HCT116 (cell line): ENCODE measurements around the gene CERS4. TPM values are rescaled to one million over a fixed set of nuclear protein-coding genes. Genes with fewer than 3 reads are reported as not detected.

ENCODE experiments used
- ATAC-seq: fragments of 200-7000 bp; cut with Tn5 transposase; 2 replicates; pipeline ENCODE4 v1.9.1; 2020; ENCODE audit warnings: mild to moderate bottlenecking, moderate library complexity
- BruUV-seq: library from RNA; stranded (reverse); fragments of 400-500 nt; replicated peaks from 2 replicates; lab custom pipeline; 2021; lab: Mats Ljungman, UMichigan
- CTCF ChIA-PET: fragments of 300-600 bp; sonication (Branson Sonifier 250); formaldehyde crosslinking; loops from one replicate; lab custom pipeline; 2021; ENCODE audit warnings: antibody characterized with exemption; lab: Charles Lee
- POLR2A ChIA-PET: fragments of 300-600, 350-600 bp; sonication (Branson Sonifier 250); formaldehyde crosslinking; loops from one replicate; lab custom pipeline; 2021; ENCODE audit warnings: antibody characterized with exemption; lab: Charles Lee
- RAD21 ChIA-PET, 2 experiments: fragments of 300-600 bp; sonication (Branson Sonifier 250); formaldehyde crosslinking; loops; one replicate each; lab custom pipeline; 2023; ENCODE audit warnings: low total read pairs in 2 of 2; ENCODE audit not compliant: uncharacterized antibody in 2 of 2, unreplicated experiment in 2 of 2, low non-redundant PET in 1 of 2; lab: Charles Lee
- DNase-seq: peaks from one replicate; pipeline ENCODE4 v3.0.0-alpha.2; 2010; ENCODE audit warnings: low read depth, low spot score
- H2AFZ ChIP-seq: fragments of 200-600 bp; shearing (Covaris generic), sonication (generic); 2 replicates; pipeline ENCODE4 v1.6.1; 2017; ENCODE audit warnings: low read depth, mixed run types, mixed read lengths, antibody characterized with exemption, low read length; ENCODE audit not compliant: poor library complexity, severe bottlenecking
- H3K27ac ChIP-seq: 2 replicates; pipeline ENCODE4 v1.5.1; 2012; ENCODE audit warnings: low read depth, low read length
- H3K27me3 ChIP-seq: fragments of 200-600 bp; sonication (generic); 2 replicates; pipeline ENCODE4 v1.6.1; 2016; ENCODE audit warnings: mixed run types, low read length, mixed read lengths; ENCODE audit not compliant: insufficient read depth
- H3K36me3 ChIP-seq, 2 experiments: fragments of 200-500 bp in 1 of 2; fragments of 200-600 bp in 1 of 2; sonication (Bioruptor generic) in 1 of 2; sonication (generic) in 1 of 2; 2 replicates each; pipeline versions ENCODE4 v1.5.1 to v1.6.1; 2014 to 2016; ENCODE audit warnings: low read length in 2 of 2, inconsistent platforms in 1 of 2, mixed read lengths in 1 of 2, mixed run types in 1 of 2; ENCODE audit not compliant: insufficient read depth in 2 of 2, control insufficient read depth in 1 of 2
- H3K4me1 ChIP-seq, 2 experiments: fragments of 200-600 bp in 1 of 2; sonication (generic) in 1 of 2; 2 replicates each; pipeline versions ENCODE4 v1.5.1 to v1.6.1; 2012 to 2017; ENCODE audit warnings: low read length in 2 of 2, inconsistent platforms in 1 of 2, mild to moderate bottlenecking in 1 of 2, mixed read lengths in 1 of 2, mixed run types in 1 of 2, moderate library complexity in 1 of 2; ENCODE audit not compliant: insufficient read depth in 2 of 2, control insufficient read depth in 1 of 2
- H3K4me2 ChIP-seq: fragments of 200-600 bp; sonication (generic); 2 replicates; pipeline ENCODE4 v1.6.1; 2017; ENCODE audit warnings: mixed run types, low read length, mixed read lengths
- H3K4me3 ChIP-seq, 2 experiments: fragments of 200-600 bp in 1 of 2; sonication (generic) in 1 of 2; replicated peaks in 1 of 2; 2 replicates each; pipeline ENCODE4 v1.5.1; 2011 to 2016; ENCODE audit warnings: low read length in 2 of 2, control low read depth in 1 of 2, low read depth in 1 of 2, mild to moderate bottlenecking in 1 of 2, mixed read lengths in 1 of 2, mixed run types in 1 of 2
- H3K79me2 ChIP-seq: fragments of 200-600 bp; sonication (generic); 2 replicates; pipeline ENCODE4 v1.6.1; 2017; ENCODE audit warnings: mild to moderate bottlenecking, mixed run types, low read length, moderate library complexity, mixed read lengths; ENCODE audit not compliant: insufficient read depth
- H3K9ac ChIP-seq: fragments of 200-600 bp; sonication (generic); 2 replicates; pipeline ENCODE4 v1.6.1; 2016; ENCODE audit warnings: low read length, mixed read lengths
- H3K9me2 ChIP-seq: fragments of 200-600 bp; sonication (generic), shearing (Covaris generic); 2 replicates; pipeline ENCODE4 v1.6.1; 2017; ENCODE audit warnings: mixed run types, mild to moderate bottlenecking, moderate library complexity; ENCODE audit not compliant: insufficient read depth
- H3K9me3 ChIP-seq, 2 experiments: fragments of 200-500 bp in 1 of 2; fragments of 200-600 bp in 1 of 2; sonication (Bioruptor generic) in 1 of 2; sonication (generic) in 1 of 2; 2 replicates each; pipeline ENCODE4 v1.6.1; 2014 to 2017; ENCODE audit warnings: low read length in 2 of 2, mixed read lengths in 2 of 2, inconsistent platforms in 1 of 2, low read depth in 1 of 2, mild to moderate bottlenecking in 1 of 2, mixed run types in 1 of 2, moderate library complexity in 1 of 2; ENCODE audit not compliant: control insufficient read depth in 1 of 2, insufficient read depth in 1 of 2
- H4K20me1 ChIP-seq: fragments of 200-600 bp; sonication (generic), shearing (Covaris generic); 2 replicates; pipeline ENCODE4 v1.6.1; 2017; ENCODE audit warnings: mixed run types, mild to moderate bottlenecking, moderate library complexity; ENCODE audit not compliant: insufficient read depth
- CBX3 ChIP-seq: IDR thresholded peaks from 2 replicates; pipeline ENCODE4 v1.6.1; 2012; ENCODE audit warnings: low read depth
- CEBPB ChIP-seq: IDR thresholded peaks from 2 replicates; pipeline ENCODE4 v1.6.1; 2012; ENCODE audit warnings: low read depth
- EGR1 ChIP-seq: IDR thresholded peaks from 2 replicates; pipeline ENCODE4 v1.6.1; 2012; ENCODE audit warnings: low read depth
- ELF1 ChIP-seq: IDR thresholded peaks from 2 replicates; pipeline ENCODE4 v1.6.1; 2012; ENCODE audit warnings: low read depth, borderline replicate concordance
- EZH2 ChIP-seq: fragments of 200-600 bp; sonication (generic); IDR thresholded peaks from 2 replicates; pipeline ENCODE4 v1.6.1; 2017; ENCODE audit warnings: antibody characterized with exemption, mixed run types
- EZH2phosphoT487 ChIP-seq: fragments of 200-600 bp; IDR thresholded peaks from 2 replicates; pipeline ENCODE4 v1.6.1; 2018; ENCODE audit warnings: antibody characterized with exemption, borderline replicate concordance
- FOSL1 ChIP-seq: IDR thresholded peaks from 2 replicates; pipeline ENCODE4 v1.6.1; 2012; ENCODE audit warnings: low read depth
- POLR2A ChIP-seq: IDR thresholded peaks from 2 replicates; pipeline ENCODE4 v1.7.0; 2011; ENCODE audit warnings: borderline replicate concordance; ENCODE audit not compliant: insufficient read depth, insufficient read length; ENCODE audit errors: extremely low read depth
- RAD21 ChIP-seq: IDR thresholded peaks from 2 replicates; pipeline ENCODE4 v1.6.1; 2012; ENCODE audit warnings: low read depth, mild to moderate bottlenecking
- SIN3A ChIP-seq: IDR thresholded peaks from 2 replicates; pipeline ENCODE4 v1.6.1; 2012; ENCODE audit warnings: low read depth
- SP1 ChIP-seq: IDR thresholded peaks from 2 replicates; pipeline ENCODE4 v1.6.1; 2012; ENCODE audit warnings: low read depth
- SRF ChIP-seq: IDR thresholded peaks from 2 replicates; pipeline ENCODE4 v1.6.1; 2012; ENCODE audit warnings: low read depth
- TCF7L2 ChIP-seq: IDR thresholded peaks from 2 replicates; pipeline ENCODE4 v1.7.0; 2011; ENCODE audit warnings: borderline replicate concordance, inconsistent platforms; ENCODE audit not compliant: insufficient read depth, insufficient read length; ENCODE audit errors: extremely low read depth
- YY1 ChIP-seq: IDR thresholded peaks from 2 replicates; pipeline ENCODE4 v1.6.1; 2011; ENCODE audit warnings: low read length, low read depth, moderate library complexity, mild to moderate bottlenecking; ENCODE audit not compliant: insufficient replicate concordance; ENCODE audit errors: extremely low read depth
- ZFX ChIP-seq: fragments of 450-650 bp; IDR thresholded peaks from 2 replicates; pipeline ENCODE4 v1.6.1; 2017
- ZNF274 ChIP-seq: fragments of 200-500 bp; sonication (Bioruptor generic); IDR thresholded peaks from 2 replicates; pipeline ENCODE4 v1.6.1; 2014; ENCODE audit warnings: mild to moderate bottlenecking, low read depth, low read length, inconsistent platforms
- intact Hi-C: fragments of 100-400 bp; cut with micrococcal nuclease; formaldehyde crosslinking; loops from 2 replicates; pipeline ENCODE4 v1.10.0; 2022
- total RNA-seq: library from RNA; stranded (reverse); gene quantifications from one replicate; pipeline ENCODE4 v1.2.1, GENCODE V29; 2021; ENCODE audit not compliant: unreplicated experiment
- TF ChIP-seq, protein P1 (sequence below): IDR thresholded peaks from 2 replicates; pipeline ENCODE4 v1.6.1; 2011; ENCODE audit warnings: mild to moderate bottlenecking, low read length, moderate library complexity; ENCODE audit not compliant: insufficient replicate concordance; ENCODE audit errors: extremely low read depth
- TF ChIP-seq, protein P2 (sequence below): IDR thresholded peaks from 2 replicates; pipeline ENCODE4 v1.6.1; 2012
- TF ChIP-seq, protein P3 (sequence below): IDR thresholded peaks from 2 replicates; pipeline ENCODE4 v1.6.1; 2012
- TF ChIP-seq, protein P4 (sequence below), 3 experiments: fragments of 200-600 bp in 1 of 3; sonication (generic) in 1 of 3; IDR thresholded peaks in 2 of 3; conservative IDR thresholded peaks in 1 of 3; 2 replicates each; pipeline ENCODE4 v1.5.1; 2012 to 2017; ENCODE audit warnings: low read depth in 2 of 3, low read length in 2 of 3, antibody characterized with exemption in 1 of 3, borderline replicate concordance in 1 of 3, control low read depth in 1 of 3, mild to moderate bottlenecking in 1 of 3, mixed read lengths in 1 of 3, mixed run types in 1 of 3, moderate library complexity in 1 of 3; ENCODE audit not compliant: insufficient read depth in 1 of 3

The CERS4 gene
- total RNA-seq, 1 experiment from 2014 or later: 26.0 TPM

DNA sequence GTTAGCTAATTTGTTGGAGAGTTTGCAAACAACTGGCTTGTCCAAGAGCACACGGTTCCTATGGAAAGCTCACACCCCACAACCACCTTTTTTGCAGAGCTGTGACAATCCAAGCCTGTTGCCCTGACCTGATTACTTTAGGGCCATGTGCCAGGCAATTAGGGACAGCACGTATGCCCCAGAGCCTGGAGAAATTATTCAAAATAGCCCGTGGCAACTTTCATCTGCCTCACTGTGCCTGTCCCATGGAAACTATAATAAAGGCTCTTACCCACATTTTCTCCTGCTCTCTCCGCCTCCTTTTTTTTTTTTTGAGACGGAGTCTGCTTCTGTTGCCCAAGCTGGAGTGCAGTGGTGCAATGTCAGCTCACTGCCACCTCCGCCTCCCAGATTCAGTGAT is 41.2 kb upstream of the CERS4 start:
- TF ChIP-seq RAD21 (no peak), SP1 (no peak), FOSL1 (no peak), CEBPB (no peak), SRF (no peak), YY1 (no peak), EZH2 (no peak), EZH2phosphoT487 (no peak), EGR1 (no peak), TCF7L2 (no peak), ZNF274 (no peak), POLR2A (no peak), CBX3 (no peak), ELF1 (no peak), ZFX (no peak), SIN3A (no peak)
- TF ChIP-seq, protein P1, sequence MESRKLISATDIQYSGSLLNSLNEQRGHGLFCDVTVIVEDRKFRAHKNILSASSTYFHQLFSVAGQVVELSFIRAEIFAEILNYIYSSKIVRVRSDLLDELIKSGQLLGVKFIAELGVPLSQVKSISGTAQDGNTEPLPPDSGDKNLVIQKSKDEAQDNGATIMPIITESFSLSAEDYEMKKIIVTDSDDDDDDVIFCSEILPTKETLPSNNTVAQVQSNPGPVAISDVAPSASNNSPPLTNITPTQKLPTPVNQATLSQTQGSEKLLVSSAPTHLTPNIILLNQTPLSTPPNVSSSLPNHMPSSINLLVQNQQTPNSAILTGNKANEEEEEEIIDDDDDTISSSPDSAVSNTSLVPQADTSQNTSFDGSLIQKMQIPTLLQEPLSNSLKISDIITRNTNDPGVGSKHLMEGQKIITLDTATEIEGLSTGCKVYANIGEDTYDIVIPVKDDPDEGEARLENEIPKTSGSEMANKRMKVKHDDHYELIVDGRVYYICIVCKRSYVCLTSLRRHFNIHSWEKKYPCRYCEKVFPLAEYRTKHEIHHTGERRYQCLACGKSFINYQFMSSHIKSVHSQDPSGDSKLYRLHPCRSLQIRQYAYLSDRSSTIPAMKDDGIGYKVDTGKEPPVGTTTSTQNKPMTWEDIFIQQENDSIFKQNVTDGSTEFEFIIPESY: no peak
- TF ChIP-seq, protein P2, sequence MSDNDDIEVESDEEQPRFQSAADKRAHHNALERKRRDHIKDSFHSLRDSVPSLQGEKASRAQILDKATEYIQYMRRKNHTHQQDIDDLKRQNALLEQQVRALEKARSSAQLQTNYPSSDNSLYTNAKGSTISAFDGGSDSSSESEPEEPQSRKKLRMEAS: no peak
- TF ChIP-seq, protein P3, sequence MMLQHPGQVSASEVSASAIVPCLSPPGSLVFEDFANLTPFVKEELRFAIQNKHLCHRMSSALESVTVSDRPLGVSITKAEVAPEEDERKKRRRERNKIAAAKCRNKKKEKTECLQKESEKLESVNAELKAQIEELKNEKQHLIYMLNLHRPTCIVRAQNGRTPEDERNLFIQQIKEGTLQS: no peak
- TF ChIP-seq, protein P4, sequence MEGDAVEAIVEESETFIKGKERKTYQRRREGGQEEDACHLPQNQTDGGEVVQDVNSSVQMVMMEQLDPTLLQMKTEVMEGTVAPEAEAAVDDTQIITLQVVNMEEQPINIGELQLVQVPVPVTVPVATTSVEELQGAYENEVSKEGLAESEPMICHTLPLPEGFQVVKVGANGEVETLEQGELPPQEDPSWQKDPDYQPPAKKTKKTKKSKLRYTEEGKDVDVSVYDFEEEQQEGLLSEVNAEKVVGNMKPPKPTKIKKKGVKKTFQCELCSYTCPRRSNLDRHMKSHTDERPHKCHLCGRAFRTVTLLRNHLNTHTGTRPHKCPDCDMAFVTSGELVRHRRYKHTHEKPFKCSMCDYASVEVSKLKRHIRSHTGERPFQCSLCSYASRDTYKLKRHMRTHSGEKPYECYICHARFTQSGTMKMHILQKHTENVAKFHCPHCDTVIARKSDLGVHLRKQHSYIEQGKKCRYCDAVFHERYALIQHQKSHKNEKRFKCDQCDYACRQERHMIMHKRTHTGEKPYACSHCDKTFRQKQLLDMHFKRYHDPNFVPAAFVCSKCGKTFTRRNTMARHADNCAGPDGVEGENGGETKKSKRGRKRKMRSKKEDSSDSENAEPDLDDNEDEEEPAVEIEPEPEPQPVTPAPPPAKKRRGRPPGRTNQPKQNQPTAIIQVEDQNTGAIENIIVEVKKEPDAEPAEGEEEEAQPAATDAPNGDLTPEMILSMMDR (IDR thresholded peaks at IDR 0.05 in 2 of 3, conservative IDR thresholded peaks at IDR 0.05 in 1 of 3; ENCODE audit: borderline replicate concordance in 1 of 3, insufficient read depth in 1 of 3, low read depth in 2 of 3, low read length in 2 of 3): no peak
- H3K4me2 ChIP-seq: no peak overlapping the region
- no peaks in the 10 kb centered on the region for H3K9me3 ChIP-seq
- no peaks in the 10 kb centered on the region for H3K79me2 ChIP-seq
- no peaks in the 10 kb centered on the region for H3K36me3 ChIP-seq
- intact Hi-C loops: no loop called here
- no peak overlapping the region for H3K9ac ChIP-seq
- BruUV-seq: no TSS peak
- POLR2A ChIA-PET: no interaction called here
- H3K27me3 ChIP-seq: no peaks in the 10 kb centered on the region
- RAD21 ChIA-PET: interaction anchor here in 1 of 2 experiments (0.9 kb wide), 1 partner anchor 9 kb away, joined by 4 read pairs; no protein-coding TSS in a partner anchor
- H3K4me3 ChIP-seq: no peak overlapping the region
- no peak overlapping the region for H3K27ac ChIP-seq
- H4K20me1 ChIP-seq: no peaks in the 10 kb centered on the region
- ATAC-seq (no peak), DNase-seq (no peak)
- H2AFZ ChIP-seq: no peak overlapping the region
- no peaks in the 10 kb centered on the region for H3K4me1 ChIP-seq
- CTCF ChIA-PET: interaction anchor here (2.4 kb wide), 1 partner anchor 10 kb away, joined by 6 read pairs; no protein-coding TSS in a partner anchor
- no peaks in the 10 kb centered on the region for H3K9me2 ChIP-seq
